HL-60/S4 (cell line): ENCODE measurements around the gene COL28A1.

Experiments
- in situ Hi-C: fragments of 300-500 bp; cut with MboI; formaldehyde crosslinking; loops from 2 replicates; pipeline ENCODE4 v1.14.3; 2022; ENCODE audit warnings: low sequenced_read_pairs

Gene COL28A1

GRCh38 chr7:7521259-7521658, 14.4 kb downstream of the COL28A1 start:
- in situ Hi-C loops = no loop called here

GRCh38 chr7:7519528-7519927, 16.1 kb downstream of the COL28A1 start:
- in situ Hi-C loops = no loop called here

DNA sequence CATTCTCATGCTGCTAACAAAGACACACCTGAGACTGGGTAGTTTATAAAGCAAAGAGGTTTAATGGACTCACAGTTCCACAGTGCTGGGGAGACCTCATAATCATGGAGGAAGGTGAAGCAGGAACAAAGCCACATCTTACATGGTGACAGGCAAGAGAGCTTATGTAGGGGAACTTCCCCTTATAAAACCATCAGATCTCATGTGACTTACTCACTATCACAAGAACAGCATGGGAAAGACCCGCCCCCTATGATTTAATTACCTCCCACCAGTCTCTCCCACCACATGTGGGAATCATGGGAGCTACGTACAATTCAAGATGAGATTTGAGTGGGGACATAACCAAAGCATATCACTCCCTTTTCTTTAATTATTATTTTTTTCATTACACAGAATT, 16.6 kb downstream of the COL28A1 start:
- in situ Hi-C loops = no loop called here

GRCh38 chr7:7517754-7518153, 17.9 kb downstream of the COL28A1 start:
- in situ Hi-C loops = no loop called here

DNA sequence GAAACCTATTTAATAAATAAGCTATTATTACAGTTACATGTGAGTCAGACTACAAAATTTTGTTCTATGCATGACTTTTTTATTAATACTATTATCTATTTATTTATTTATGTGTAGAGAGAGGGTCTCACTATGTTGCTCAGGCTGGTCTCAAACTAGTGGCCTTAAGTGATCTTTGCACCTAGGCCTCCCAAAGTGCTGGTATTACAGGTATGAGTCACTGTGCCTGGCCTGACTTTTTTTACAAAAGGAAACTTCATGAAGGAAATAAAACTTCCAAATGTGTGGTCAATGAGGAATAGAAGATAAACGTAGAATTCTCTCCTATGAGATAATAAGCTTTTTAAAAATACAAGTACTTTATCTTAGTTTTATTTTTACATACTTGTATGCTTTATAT, 19.0 kb downstream of the COL28A1 start:
- in situ Hi-C loops = no loop called here

- in situ Hi-C loops = no loop called here
Observed at GRCh38 chr7:7516156-7516555, 19.5 kb downstream of the COL28A1 start.

GRCh38 chr7:7512861-7513597, 22.6 kb downstream of the COL28A1 start:
- in situ Hi-C loops = no loop called here

- in situ Hi-C loops = no loop called here
Observed at GRCh38 chr7:7510794-7511193, 24.9 kb downstream of the COL28A1 start.

- in situ Hi-C loops = no loop called here
Observed at GRCh38 chr7:7505915-7506314, 29.8 kb downstream of the COL28A1 start.

- in situ Hi-C loops = no loop called here
Observed at GRCh38 chr7:7504910-7505704, 30.6 kb downstream of the COL28A1 start.

DNA sequence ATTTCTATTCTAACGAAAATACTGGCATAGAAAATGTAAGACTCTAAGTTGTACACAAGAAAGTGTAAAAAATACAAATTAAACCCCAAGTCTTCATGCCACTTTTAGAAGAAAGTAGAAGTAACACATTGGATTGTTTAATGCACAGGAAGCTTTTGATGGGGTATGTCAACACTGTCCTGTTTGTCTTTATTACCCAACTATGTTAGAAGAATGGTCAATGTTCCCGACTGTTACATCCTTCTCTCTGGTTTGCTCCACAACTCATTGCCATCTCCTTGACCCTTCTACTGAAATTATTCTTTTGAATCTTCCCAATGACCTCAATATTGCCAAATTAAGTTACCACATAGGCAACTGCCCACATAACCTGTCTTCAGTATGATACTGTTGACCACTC, 35.8 kb downstream of the COL28A1 start:
- in situ Hi-C loops = no loop called here

- in situ Hi-C loops = no loop called here
Observed at GRCh38 chr7:7498856-7499255, 36.8 kb downstream of the COL28A1 start.

DNA sequence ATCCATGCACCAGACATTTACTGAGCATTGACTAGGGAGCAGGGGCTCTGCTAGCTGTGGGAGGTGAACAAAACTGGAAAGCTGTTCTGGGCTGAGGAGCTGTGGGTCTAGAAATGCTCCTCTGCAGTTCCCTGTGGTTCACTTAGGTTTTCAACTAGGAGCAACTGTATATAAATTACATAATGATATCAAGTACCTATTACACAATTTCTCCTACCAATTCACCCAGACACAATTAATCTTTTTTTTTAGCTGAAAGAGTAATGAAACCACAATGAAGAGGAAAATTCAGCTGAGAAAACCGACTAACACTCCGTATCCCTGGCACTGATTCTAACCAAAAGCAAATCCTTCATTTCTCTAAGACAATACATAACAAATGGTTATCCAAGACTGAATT, 39.4 kb downstream of the COL28A1 start:
- in situ Hi-C loops = no loop called here

DNA sequence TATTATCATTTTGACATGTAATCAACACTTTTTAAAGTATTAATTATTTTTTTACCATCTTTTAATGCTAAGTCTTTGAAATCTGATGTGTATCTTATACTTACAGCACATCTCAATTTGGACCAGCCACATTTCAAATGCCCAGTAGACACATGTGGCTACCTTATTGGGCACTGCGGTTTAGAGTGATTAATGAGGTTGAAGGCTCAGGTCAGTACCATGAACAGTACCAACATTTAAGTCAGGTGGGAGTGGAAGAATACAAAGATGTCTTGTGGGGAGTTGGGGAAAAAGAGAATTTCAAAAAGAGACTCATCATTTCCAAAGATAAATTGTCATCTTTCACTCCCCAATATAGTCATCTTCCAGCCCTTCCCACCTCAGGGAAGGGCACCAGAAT, 40.5 kb downstream of the COL28A1 start:
- in situ Hi-C loops = no loop called here

GRCh38 chr7:7491044-7491443, 44.6 kb downstream of the COL28A1 start:
- in situ Hi-C loops = no loop called here

DNA sequence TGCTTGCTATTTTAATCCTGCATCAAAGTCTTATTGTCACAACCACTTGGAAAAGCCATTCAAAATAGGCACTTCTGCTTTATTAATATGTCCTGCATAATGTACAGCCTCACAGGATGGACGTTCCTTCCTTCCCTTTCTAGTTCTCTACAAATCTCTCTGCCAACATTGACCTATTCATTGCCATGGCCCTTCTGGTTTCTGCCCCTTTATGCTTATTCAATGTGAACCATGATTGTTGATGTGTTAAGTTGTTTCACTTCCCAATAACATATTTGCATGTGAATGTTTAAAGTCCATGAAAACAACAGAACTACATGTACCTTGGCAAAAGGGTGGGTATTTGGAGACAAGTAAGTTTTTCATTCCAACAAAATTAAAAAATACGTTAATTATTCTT, 45.7 kb downstream of the COL28A1 start:
- in situ Hi-C loops = no loop called here

DNA sequence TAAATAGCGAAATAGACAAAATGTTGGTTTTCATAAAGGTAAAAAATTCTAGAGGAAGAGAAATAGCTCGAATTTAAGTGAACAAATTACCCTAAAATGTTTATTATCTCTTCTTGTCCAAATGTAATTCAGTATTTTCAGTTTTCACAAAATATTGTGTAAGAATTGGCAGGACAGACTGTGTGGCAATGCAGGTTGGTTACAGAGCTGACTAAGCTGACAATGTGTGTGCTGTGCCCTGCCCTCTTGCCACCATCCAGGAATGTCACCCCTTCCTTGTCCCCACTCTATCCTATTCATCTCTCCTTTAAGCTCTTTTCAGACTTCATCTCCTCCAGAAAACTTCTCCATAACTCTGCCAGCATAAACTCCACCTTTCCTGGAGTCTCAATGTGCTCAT, 46.1 kb downstream of the COL28A1 start:
- in situ Hi-C loops = no loop called here

DNA sequence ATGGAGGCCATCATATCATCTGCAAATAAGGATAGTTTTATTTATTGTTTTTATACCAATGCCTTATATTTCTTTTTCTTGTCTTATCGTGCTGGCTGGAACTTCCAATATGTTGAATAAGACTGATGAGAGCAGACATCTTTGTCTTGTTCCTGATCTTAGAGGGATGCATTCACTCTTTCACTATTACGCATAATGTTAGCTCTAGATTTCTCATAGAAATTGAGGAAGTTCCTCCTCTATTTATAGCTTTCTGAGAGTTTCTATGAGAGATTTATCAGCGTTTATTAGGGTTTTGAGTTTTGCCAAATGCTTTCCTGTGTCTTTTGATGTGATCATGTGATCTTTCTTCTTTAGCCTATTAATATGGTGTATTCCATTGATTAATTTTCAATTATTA, 49.3 kb downstream of the COL28A1 start:
- in situ Hi-C loops = no loop called here

GRCh38 chr7:7484072-7484471, 51.6 kb downstream of the COL28A1 start:
- in situ Hi-C loops = no loop called here

DNA sequence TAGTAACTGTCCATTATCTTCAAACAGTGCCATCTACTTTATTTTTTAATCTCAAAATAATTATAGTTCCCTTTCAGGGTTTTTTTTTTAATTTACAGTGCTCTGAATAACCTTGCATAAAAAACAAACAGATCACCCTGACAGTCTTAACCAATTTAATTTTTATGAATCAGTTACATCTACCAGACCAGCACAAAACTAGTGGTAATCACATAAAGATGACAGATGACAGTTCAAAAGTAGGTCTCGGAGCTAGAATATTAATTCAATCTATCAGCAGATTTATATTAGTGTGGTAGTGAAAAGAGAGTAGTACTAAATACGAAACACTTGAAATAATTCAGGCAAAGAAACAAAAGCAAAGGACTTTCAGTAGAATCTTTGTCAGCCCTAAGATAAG, 53.9 kb downstream of the COL28A1 start:
- in situ Hi-C loops = no loop called here

DNA sequence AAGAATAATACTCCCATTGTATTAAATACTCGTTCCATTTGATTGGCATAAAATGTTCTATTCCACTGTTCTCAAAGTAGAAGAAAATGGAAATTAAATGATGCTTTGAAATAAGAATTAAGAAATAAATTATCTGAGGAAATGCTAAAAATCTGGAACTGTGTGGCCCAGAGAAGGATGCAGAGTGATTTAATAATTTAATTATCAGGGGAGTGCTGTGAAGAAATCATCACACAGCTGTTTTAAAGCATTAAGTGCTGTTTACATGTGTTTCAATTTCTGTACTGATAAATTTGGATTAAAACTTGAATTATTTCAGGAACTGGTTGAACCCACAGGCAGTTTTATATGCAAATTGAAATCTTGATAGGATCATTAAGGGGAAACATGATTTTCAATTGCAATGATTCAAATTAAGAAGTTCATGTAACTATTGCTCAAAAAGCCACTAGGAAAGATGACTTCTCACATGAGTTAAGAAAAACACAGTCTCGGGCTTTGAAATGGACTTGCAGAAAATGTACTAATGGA, 56.3 kb downstream of the COL28A1 start:
- in situ Hi-C loops = no loop called here

GRCh38 chr7:7478569-7478968, 57.1 kb downstream of the COL28A1 start:
- in situ Hi-C loops = no loop called here
